HepG2 (cell line): Measurements from ENCODE around the gene IST1. TPM values are rescaled to one million over a fixed set of nuclear protein-coding genes. Genes with fewer than 3 reads are reported as not detected.

Experiments
- CEBPG ChIP-seq: IDR thresholded peaks from 2 replicates; pipeline ENCODE4 v1.6.1; 2016
- ELF3 ChIP-seq: IDR thresholded peaks from 2 replicates; pipeline ENCODE4 v1.6.1; 2016; ENCODE audit warnings: missing genetic modification reagents, missing compliant biosample characterization
- HDAC1 ChIP-seq: sonication (generic); formaldehyde crosslinking; IDR thresholded peaks from 2 replicates; pipeline ENCODE4 v1.5.1; 2020; ENCODE audit warnings: mild to moderate bottlenecking, missing genetic modification reagents
- JARID2 ChIP-seq: sonication (generic); formaldehyde crosslinking; IDR thresholded peaks from 2 replicates; pipeline ENCODE4 v1.8.1; 2023; ENCODE audit warnings: missing genetic modification reagents, inconsistent platforms; ENCODE audit not compliant: insufficient replicate concordance
- KAT2B ChIP-seq: fragments of 150-350 bp; IDR thresholded peaks from 2 replicates; pipeline ENCODE4 v1.6.1; 2014; ENCODE audit warnings: low read depth, low read length, borderline replicate concordance
- NFIC ChIP-seq: IDR thresholded peaks from 2 replicates; pipeline ENCODE4 v1.6.1; 2012; ENCODE audit warnings: mild to moderate bottlenecking, low read length, inconsistent platforms
- PHF20 ChIP-seq: sonication (generic); formaldehyde crosslinking; IDR thresholded peaks from 2 replicates; pipeline ENCODE4 v1.5.0; 2020; ENCODE audit warnings: mild to moderate bottlenecking, missing genetic modification reagents
- RAD51 ChIP-seq: fragments of 450-650 bp; IDR thresholded peaks from 2 replicates; pipeline ENCODE4 v1.6.1; 2016; ENCODE audit warnings: borderline replicate concordance
- RBM22 ChIP-seq: fragments of 200-400 bp; formaldehyde crosslinking; optimal IDR thresholded peaks from 2 replicates; pipeline ENCODE3; 2017; ENCODE audit warnings: mild to moderate bottlenecking, low read length, moderate library complexity
- SAP130 ChIP-seq: IDR thresholded peaks from 2 replicates; pipeline ENCODE4 v1.6.1; 2016; ENCODE audit warnings: low read depth
- SP5 ChIP-seq: IDR thresholded peaks from 2 replicates; pipeline ENCODE4 v1.6.1; 2016; ENCODE audit warnings: low read depth, borderline replicate concordance
- SPEN ChIP-seq: sonication (generic); formaldehyde crosslinking; IDR thresholded peaks from 2 replicates; pipeline ENCODE4 v1.5.1; 2020; ENCODE audit warnings: low read depth, mild to moderate bottlenecking, missing genetic modification reagents
- TAF1 ChIP-seq: sonication (generic); formaldehyde crosslinking; IDR thresholded peaks from 2 replicates; pipeline ENCODE4 v1.4.0; 2020; ENCODE audit warnings: missing genetic modification reagents
- TAF15 ChIP-seq: fragments of 200-400 bp; formaldehyde crosslinking; IDR thresholded peaks from one replicate; pipeline ENCODE4 v1.6.1; 2018; ENCODE audit warnings: mild to moderate bottlenecking, low read depth, low read length; ENCODE audit not compliant: poor library complexity, severe bottlenecking
- ZMAT3 ChIP-seq: sonication (generic); formaldehyde crosslinking; conservative IDR thresholded peaks from 2 replicates; pipeline ENCODE4 v1.7.0; 2021; ENCODE audit warnings: missing genetic modification reagents
- ZNF17 ChIP-seq: sonication (generic); formaldehyde crosslinking; IDR thresholded peaks from 2 replicates; pipeline ENCODE4 v1.5.0; 2020; ENCODE audit warnings: mild to moderate bottlenecking, missing genetic modification reagents
- ZNF180 ChIP-seq: sonication (generic); formaldehyde crosslinking; IDR thresholded peaks from 2 replicates; pipeline ENCODE4 v1.4.0; 2020; ENCODE audit warnings: low read depth, missing genetic modification reagents, borderline replicate concordance
- ZNF33A ChIP-seq: sonication (generic); formaldehyde crosslinking; IDR thresholded peaks from 2 replicates; pipeline ENCODE4 v1.5.1; 2020; ENCODE audit warnings: missing genetic modification reagents, mild to moderate bottlenecking, moderate library complexity, borderline replicate concordance
- ZNF546 ChIP-seq: sonication (generic); formaldehyde crosslinking; conservative IDR thresholded peaks from 2 replicates; pipeline ENCODE4 v1.8.1; 2023; ENCODE audit warnings: mild to moderate bottlenecking, missing genetic modification reagents
- ZNF678 ChIP-seq: sonication (generic); formaldehyde crosslinking; IDR thresholded peaks from 2 replicates; pipeline ENCODE4 v1.4.0; 2020; ENCODE audit warnings: mild to moderate bottlenecking, missing genetic modification reagents
- polyA plus RNA-seq, 8 experiments: library from polyadenylated mRNA; depleted of rRNA in 3 of 8; stranded (reverse) in 7 of 8; unstranded in 1 of 8; fragments of >200 nt; fragmentation: Illumina TruSeq in 4 of 8; extraction: Trizol in 4 of 8; gene quantifications; 2 replicates each; pipeline versions ENCODE4 v1.2.1 to v1.2.3, GENCODE V29; 2011 to 2016; ENCODE audit warnings: low read depth in 4 of 8, missing spikeins in 1 of 8, mixed read lengths in 1 of 8; ENCODE audit not compliant: insufficient read depth in 1 of 8
- total RNA-seq, 5 experiments: library from RNA; depleted of rRNA; stranded (reverse); fragments of >200 nt; fragmentation: Illumina TruSeq; extraction: Trizol; gene quantifications; 2 replicates each; pipeline ENCODE4 v1.2.3, GENCODE V29; 2016; ENCODE audit warnings: low read depth in 1 of 5
- TF ChIP-seq, protein P1 (sequence below): sonication (generic); formaldehyde crosslinking; IDR thresholded peaks from 2 replicates; pipeline ENCODE4 v1.5.0; 2020; ENCODE audit warnings: missing genetic modification reagents
- TF ChIP-seq, protein P2 (sequence below): sonication (generic); formaldehyde crosslinking; IDR thresholded peaks from 2 replicates; pipeline ENCODE4 v1.8.0; 2022; ENCODE audit warnings: low read depth, missing genetic modification reagents
- TF ChIP-seq, protein P3 (sequence below): IDR thresholded peaks from 2 replicates; pipeline ENCODE4 v1.6.1; 2016; ENCODE audit warnings: missing biosample characterization, missing genetic modification reagents, low read depth
- TF ChIP-seq, protein P4 (sequence below): sonication (generic); formaldehyde crosslinking; IDR thresholded peaks from 2 replicates; pipeline ENCODE4 v1.5.0; 2020; ENCODE audit warnings: missing genetic modification reagents
- TF ChIP-seq, protein P5 (sequence below): sonication (generic); formaldehyde crosslinking; IDR thresholded peaks from 2 replicates; pipeline ENCODE4 v1.4.0; 2020; ENCODE audit warnings: missing genetic modification reagents

Gene IST1
- total and polyA plus RNA-seq, 2 of the 13 experiments (the other 11 are each of a cell fraction or from before 2014, with no cell fraction given) = 346 to 415 TPM

GRCh38 chr16:71894921-71895678 lies at the start of gene IST1 (continued):
- TF ChIP-seq ZNF33A (CRISPR knock-in tag) (peak; percentile 71; the same call in 1 of the 2 replicates), ZNF180 (CRISPR knock-in tag) (peak; percentile 89; the same call in 1 of the 2 replicates), PHF20 (CRISPR knock-in tag) (peak; percentile 89), ZNF17 (peak; percentile 86; the same call in 1 of the 2 replicates), RAD51 (no peak), RBM22 (no peak), KAT2B (0 out of 2 replicates have a peak, but pooled peaks have one; percentile 25), CEBPG (CRISPR knock-in tag) (peak; percentile 61), ZNF546 (CRISPR knock-in tag) (no peak), TAF1 (peak; percentile 99), ELF3 (CRISPR knock-in tag) (peak; percentile 92), SP5 (peak; percentile 66), JARID2 (CRISPR knock-in tag) (peak; percentile 95), TAF15 (peak; percentile 71), SPEN (CRISPR knock-in tag) (peak; percentile 92), NFIC (0 out of 2 replicates have a peak, but pooled peaks have one; percentile 56), SAP130 (peak; percentile 98), HDAC1 (CRISPR knock-in tag) (peak; percentile 99), ZNF678 (CRISPR knock-in tag) (peak; percentile 82), ZMAT3 (CRISPR knock-in tag) (peak; percentile 95)
- TF ChIP-seq, protein P1, sequence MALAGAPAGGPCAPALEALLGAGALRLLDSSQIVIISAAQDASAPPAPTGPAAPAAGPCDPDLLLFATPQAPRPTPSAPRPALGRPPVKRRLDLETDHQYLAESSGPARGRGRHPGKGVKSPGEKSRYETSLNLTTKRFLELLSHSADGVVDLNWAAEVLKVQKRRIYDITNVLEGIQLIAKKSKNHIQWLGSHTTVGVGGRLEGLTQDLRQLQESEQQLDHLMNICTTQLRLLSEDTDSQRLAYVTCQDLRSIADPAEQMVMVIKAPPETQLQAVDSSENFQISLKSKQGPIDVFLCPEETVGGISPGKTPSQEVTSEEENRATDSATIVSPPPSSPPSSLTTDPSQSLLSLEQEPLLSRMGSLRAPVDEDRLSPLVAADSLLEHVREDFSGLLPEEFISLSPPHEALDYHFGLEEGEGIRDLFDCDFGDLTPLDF (CRISPR knock-in tag) = peak; percentile 94
- TF ChIP-seq, protein P2, sequence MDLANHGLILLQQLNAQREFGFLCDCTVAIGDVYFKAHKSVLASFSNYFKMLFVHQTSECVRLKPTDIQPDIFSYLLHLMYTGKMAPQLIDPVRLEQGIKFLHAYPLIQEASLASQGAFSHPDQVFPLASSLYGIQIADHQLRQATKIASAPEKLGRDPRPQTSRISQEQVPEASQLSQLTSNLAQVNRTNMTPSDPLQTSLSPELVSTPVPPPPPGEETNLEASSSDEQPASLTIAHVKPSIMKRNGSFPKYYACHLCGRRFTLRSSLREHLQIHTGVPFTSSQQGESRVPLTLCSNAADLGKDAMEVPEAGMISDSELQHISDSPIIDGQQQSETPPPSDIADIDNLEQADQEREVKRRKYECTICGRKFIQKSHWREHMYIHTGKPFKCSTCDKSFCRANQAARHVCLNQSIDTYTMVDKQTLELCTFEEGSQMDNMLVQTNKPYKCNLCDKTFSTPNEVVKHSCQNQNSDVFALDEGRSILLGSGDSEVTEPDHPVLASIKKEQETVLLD (CRISPR knock-in tag) = peak; percentile 96
- TF ChIP-seq, protein P3, sequence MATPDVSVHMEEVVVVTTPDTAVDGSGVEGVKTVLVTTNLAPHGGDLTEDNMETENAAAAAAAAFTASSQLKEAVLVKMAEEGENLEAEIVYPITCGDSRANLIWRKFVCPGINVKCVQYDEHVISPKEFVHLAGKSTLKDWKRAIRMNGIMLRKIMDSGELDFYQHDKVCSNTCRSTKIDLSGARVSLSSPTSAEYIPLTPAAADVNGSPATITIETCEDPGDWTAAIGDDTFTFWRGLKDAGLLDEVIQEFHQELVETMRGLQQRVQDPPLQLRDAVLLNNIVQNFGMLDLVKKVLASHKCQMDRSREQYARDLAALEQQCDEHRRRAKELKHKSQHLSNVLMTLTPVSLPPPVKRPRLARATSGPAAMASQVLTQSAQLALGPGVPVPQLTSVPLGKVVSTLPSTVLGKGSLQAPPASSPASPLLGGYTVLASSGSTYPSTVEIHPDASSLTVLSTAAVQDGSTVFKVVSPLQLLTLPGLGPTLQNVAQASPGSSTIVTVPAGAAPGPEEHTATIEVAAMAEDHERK = peak; percentile 85
- TF ChIP-seq, protein P4, sequence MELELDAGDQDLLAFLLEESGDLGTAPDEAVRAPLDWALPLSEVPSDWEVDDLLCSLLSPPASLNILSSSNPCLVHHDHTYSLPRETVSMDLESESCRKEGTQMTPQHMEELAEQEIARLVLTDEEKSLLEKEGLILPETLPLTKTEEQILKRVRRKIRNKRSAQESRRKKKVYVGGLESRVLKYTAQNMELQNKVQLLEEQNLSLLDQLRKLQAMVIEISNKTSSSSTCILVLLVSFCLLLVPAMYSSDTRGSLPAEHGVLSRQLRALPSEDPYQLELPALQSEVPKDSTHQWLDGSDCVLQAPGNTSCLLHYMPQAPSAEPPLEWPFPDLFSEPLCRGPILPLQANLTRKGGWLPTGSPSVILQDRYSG (CRISPR knock-in tag) = peak; percentile 96
- TF ChIP-seq, protein P5, sequence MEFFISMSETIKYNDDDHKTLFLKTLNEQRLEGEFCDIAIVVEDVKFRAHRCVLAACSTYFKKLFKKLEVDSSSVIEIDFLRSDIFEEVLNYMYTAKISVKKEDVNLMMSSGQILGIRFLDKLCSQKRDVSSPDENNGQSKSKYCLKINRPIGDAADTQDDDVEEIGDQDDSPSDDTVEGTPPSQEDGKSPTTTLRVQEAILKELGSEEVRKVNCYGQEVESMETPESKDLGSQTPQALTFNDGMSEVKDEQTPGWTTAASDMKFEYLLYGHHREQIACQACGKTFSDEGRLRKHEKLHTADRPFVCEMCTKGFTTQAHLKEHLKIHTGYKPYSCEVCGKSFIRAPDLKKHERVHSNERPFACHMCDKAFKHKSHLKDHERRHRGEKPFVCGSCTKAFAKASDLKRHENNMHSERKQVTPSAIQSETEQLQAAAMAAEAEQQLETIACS = peak; percentile 74
